ENCODE results near the gene PRUNE2. TPM values are rescaled to one million over a fixed set of nuclear protein-coding genes. Genes with fewer than 3 reads are reported as not detected.

PRUNE2 gene
- total and polyA plus RNA-seq, 2 of the 8 experiments (the other 6 are each of a cell fraction or from before 2014, with no cell fraction given), result 5.5 to 13.3 TPM

GRCh38 chr9:76787677-76788076 is 118.2 kb downstream of the PRUNE2 start (continued):
- TF ChIP-seq MAFK (IDR thresholded peaks at IDR 0.05; ENCODE audit: low read depth, low read length), result no peak
- TF ChIP-seq KDM4A (IDR thresholded peaks at IDR 0.05; ENCODE audit: low read depth, low read length, severe bottlenecking), result no peak
- no peak for TF ChIP-seq JUND (IDR thresholded peaks at IDR 0.05; ENCODE audit: low read length)
- TF ChIP-seq MAX (IDR thresholded peaks at IDR 0.05), result no peak
- TF ChIP-seq TBP (IDR thresholded peaks at IDR 0.05; ENCODE audit: low read depth, low read length), result no peak

Data from H1 (cell line).